ENCODE data around the gene PITPNM2. TPM values are rescaled to one million over a fixed set of nuclear protein-coding genes. Genes with fewer than 3 reads are reported as not detected.

PITPNM2 gene
- 10 to 100 TPM in 1 of 2 donors, 1 to 10 TPM in 1; 2.4 to 15.7 TPM for total RNA-seq

DNA sequence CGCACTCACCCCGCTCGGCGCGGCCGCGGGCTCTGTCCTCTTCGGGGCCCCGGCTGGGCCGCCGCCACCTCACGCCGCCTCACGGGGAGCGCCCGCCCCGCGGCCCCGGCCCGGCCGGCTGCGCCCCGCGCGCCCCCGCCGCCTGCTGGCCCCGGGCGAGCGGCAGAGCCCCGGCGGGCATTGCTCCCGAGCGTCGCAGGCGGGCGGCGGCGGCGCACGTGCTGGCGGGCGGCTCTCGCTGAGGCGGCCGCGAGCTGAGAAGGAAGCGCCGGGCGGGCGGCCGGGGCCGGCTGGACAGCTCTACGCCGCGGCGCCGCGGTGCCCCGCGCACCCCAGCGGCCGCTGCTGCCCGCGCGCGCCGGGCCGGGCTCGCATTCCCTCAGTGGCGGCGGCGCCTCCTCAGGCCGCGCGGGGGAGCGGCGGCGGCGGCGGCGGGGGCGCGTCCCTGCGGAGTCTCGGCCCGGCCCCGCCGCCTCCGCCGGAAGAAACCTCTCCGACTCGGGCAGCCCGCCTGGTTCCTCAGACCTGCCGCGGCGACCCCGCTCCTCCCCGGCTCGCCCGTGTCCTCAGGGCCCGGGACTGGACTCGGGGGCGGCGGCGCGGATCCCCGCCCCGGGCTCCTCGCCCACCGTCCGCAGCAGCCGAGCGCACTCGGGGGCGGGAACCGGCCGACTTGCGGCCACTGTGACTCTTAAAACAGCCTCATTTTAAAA lies at the start of gene PITPNM2:
TSS of gene PITPNM2 (minus strand) at position 347 of the 713 bp plus-strand sequence. CDS start 116,500 bp downstream, outside the sequence.
- WGBS: under 1% methylated on average over 42 of the region's 119 CpGs
- TF ChIP-seq POLR2A (IDR thresholded peaks at IDR 0.05): no peak
- TF ChIP-seq POLR2AphosphoS5 (IDR thresholded peaks at IDR 0.05): no peak
- TF ChIP-seq CTCF (IDR thresholded peaks at IDR 0.05): peak in 1 of 4 experiments; percentile 48
- Histone ChIP-seq H3K27me3 (replicated peaks; ENCODE audit: insufficient read depth) (no peaks in the 10 kb centered on the region), H3K4me1 (replicated peaks) (peaks cover 6% of the 10 kb centered on the region), H3K4me3 (peak within 1 kb of the TSS; percentile 70 to 73), H3K36me3 (no peaks in the 10 kb centered on the region), H3K27ac (peak within 1 kb of the TSS; percentile 87 to 89), H3K9me3 (no peaks in the 10 kb centered on the region)
- intact Hi-C loops (cut with DNase I): loop anchor here (1.0 to 5.0 kb wide), 3 partner anchors 82 to 169 kb away; partner anchors contain the start of genes ARL6IP4, MPHOSPH9 and MTRFR
- peak; percentile 43 for DNase-seq (ENCODE audit: low spot score)

DNA sequence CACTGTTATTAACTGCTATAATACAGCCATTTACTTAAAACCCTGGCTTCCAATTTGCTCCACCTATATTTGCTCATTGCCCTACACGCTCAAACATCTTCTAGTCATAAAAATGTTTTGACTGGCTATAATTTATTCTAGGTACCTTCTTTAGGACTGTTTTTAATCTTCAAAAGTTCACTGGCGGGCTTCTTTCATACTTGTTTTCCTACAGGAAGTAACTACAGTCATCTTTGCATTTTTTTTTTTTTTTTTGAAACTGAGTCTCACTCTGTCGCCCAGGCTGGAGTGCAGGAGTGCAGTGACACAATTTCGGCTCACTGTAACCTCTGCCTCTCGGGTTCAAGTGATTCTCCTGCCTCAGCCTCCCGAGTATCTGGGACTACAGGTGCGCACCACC lies 49.5 kb upstream of the PITPNM2 start:
- 67% methylated on average over 7 of the region's 7 CpGs for WGBS
- Histone ChIP-seq H3K27ac (no peak overlapping the region), H3K27me3 (replicated peaks; ENCODE audit: insufficient read depth) (no peaks in the 10 kb centered on the region), H3K4me3 (no peak overlapping the region), H3K4me1 (replicated peaks) (no peaks in the 10 kb centered on the region), H3K9me3 (no peaks in the 10 kb centered on the region), H3K36me3 (no peaks in the 10 kb centered on the region)
- intact Hi-C loops (cut with DNase I): no loop called here
- DNase-seq (ENCODE audit: low spot score): no peak
- no peak for TF ChIP-seq CTCF (IDR thresholded peaks at IDR 0.05)
- TF ChIP-seq POLR2A (IDR thresholded peaks at IDR 0.05): no peak
- no peak for TF ChIP-seq POLR2AphosphoS5 (IDR thresholded peaks at IDR 0.05)

DNA sequence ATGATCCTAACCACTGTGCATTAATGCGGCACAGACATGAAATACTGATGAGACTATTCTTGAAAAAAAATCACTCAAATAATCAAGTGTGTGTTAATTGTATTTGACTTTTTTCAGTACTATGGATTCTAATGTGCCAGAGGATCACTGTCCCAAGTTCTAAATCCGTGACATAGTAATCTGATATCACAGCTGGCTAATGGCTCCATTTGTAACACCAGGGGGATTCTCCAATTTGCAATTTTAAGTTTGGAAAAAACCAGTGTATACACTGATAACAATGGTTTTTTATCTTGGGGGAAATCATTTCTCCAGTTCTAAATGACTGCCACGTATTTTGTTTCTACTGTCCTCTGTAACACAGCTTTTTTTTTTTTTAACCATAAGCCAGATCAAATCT lies 49.0 kb upstream of the PITPNM2 start:
- Histone ChIP-seq H3K27ac (no peak overlapping the region), H3K36me3 (no peaks in the 10 kb centered on the region), H3K27me3 (replicated peaks; ENCODE audit: insufficient read depth) (no peaks in the 10 kb centered on the region), H3K4me1 (replicated peaks) (no peaks in the 10 kb centered on the region), H3K4me3 (no peak overlapping the region), H3K9me3 (no peaks in the 10 kb centered on the region)
- intact Hi-C loops (cut with DNase I): no loop called here
- TF ChIP-seq POLR2A (IDR thresholded peaks at IDR 0.05) (no peak), POLR2AphosphoS5 (IDR thresholded peaks at IDR 0.05) (no peak), CTCF (IDR thresholded peaks at IDR 0.05) (no peak)
- 66% methylated on average over 3 of the region's 3 CpGs for WGBS
- DNase-seq (ENCODE audit: low spot score): no peak

DNA sequence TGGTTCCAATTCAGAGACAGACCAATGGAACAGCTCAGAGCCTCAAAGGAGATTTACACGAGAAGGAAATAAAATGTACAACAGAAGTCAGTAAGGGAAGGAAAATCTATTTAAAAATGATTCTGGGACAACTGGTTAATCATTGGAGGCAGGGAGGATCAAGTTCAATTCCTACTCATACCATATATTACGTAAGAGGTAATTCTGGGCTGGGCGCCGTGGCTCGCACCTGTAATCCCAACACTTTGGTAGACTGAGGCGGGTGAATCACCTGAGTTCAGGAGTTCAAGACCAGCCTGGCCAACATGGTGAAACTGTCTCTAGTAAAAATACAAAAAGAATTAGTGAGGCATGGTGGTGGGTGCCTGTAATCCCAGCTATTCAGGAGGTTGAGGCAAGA lies 36.7 kb upstream of the PITPNM2 start:
- 92% methylated on average over 6 of the region's 6 CpGs for WGBS

More for the DNA sequence above, 36.7 kb upstream of the PITPNM2 start:
- Histone ChIP-seq H3K36me3 (no peaks in the 10 kb centered on the region), H3K4me1 (replicated peaks) (no peaks in the 10 kb centered on the region), H3K9me3 (no peaks in the 10 kb centered on the region), H3K4me3 (no peak overlapping the region), H3K27me3 (replicated peaks; ENCODE audit: insufficient read depth) (no peaks in the 10 kb centered on the region), H3K27ac (no peak overlapping the region)
- intact Hi-C loops (cut with DNase I): no loop called here
- TF ChIP-seq POLR2A (IDR thresholded peaks at IDR 0.05) (no peak), POLR2AphosphoS5 (IDR thresholded peaks at IDR 0.05) (no peak), CTCF (IDR thresholded peaks at IDR 0.05) (no peak)
- DNase-seq (ENCODE audit: low spot score): no peak
